Right atrium auricular region (tissue), 2 donors: ENCODE measurements around the gene LOX. TPM values are rescaled to one million over a fixed set of nuclear protein-coding genes. Genes with fewer than 3 reads are reported as not detected.

ENCODE experiments used
- DNase-seq: peaks from one replicate; pipeline ENCODE4 v3.0.0-alpha.2; 2019; ENCODE audit warnings: low spot score
- H3K27ac ChIP-seq, 2 donors: fragments of 200-600 bp; sonication (generic); 1 replicate in 1 of 2; 2 replicates in 1 of 2; pipeline ENCODE4 v1.5.1; 2016 to 2019
- H3K27me3 ChIP-seq, 2 donors: fragments of 200-600 bp; sonication (generic); one replicate each; pipeline versions ENCODE4 v1.5.1 to v1.6.0; 2017 to 2019
- H3K36me3 ChIP-seq: fragments of 200-600 bp; sonication (generic); one replicate; pipeline ENCODE4 v1.5.1; 2016
- H3K4me1 ChIP-seq, 2 donors: fragments of 200-600 bp; sonication (generic); one replicate each; pipeline versions ENCODE4 v1.5.1 to v1.6.0; 2017 to 2019
- H3K4me3 ChIP-seq, 2 donors: fragments of 200-600 bp; sonication (generic); 1 replicate in 1 of 2; 2 replicates in 1 of 2; pipeline ENCODE4 v1.5.1; 2017 to 2019; ENCODE audit warnings: mild to moderate bottlenecking in 1 of 2, moderate library complexity in 1 of 2
- H3K9me3 ChIP-seq, 2 donors: fragments of 200-600 bp; sonication (generic); one replicate each; pipeline ENCODE4 v1.5.1; 2019
- total RNA-seq, 2 donors: library from RNA; depleted of rRNA; stranded (reverse); fragments of >200 nt; gene quantifications; one replicate each; pipeline ENCODE4 v1.1.0, GENCODE V29; 2016
- TF ChIP-seq, protein P1 (sequence below), 2 donors: fragments of 200-600 bp; sonication (generic); IDR thresholded peaks; one replicate each; pipeline ENCODE4 v1.5.1; 2019; ENCODE audit warnings: antibody characterized with exemption in 2 of 2

LOX gene
- total RNA-seq, 2 donors from 2014 or later, result 10.1 to 11.6 TPM

DNA sequence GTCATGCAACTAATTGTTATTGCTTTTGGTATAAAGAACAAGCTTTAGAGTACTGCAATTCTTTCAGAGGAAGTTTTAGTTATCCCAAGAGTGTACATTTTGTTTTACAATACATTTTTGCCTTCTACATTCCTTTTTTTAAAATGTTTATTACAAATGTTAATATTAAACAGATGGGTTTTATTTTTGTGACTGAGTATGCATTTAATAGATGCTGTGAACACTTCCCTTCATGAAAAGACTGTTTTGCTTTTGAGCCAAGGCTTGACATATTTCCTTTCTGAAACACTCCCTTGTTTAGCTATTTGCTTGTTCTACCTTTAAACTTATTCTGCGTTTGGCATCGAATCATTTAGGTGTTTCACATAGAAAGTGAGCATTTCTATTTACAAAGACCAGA is 36.4 kb upstream of the LOX start:
- Histone ChIP-seq H3K36me3 (no peaks in the 10 kb centered on the region), H3K9me3 (no peaks in the 10 kb centered on the region), H3K4me1 (no peaks in the 10 kb centered on the region), H3K4me3 (no peak overlapping the region), H3K27me3 (no peaks in the 10 kb centered on the region), H3K27ac (no peak overlapping the region)
- no peak for DNase-seq
- TF ChIP-seq, protein P1, sequence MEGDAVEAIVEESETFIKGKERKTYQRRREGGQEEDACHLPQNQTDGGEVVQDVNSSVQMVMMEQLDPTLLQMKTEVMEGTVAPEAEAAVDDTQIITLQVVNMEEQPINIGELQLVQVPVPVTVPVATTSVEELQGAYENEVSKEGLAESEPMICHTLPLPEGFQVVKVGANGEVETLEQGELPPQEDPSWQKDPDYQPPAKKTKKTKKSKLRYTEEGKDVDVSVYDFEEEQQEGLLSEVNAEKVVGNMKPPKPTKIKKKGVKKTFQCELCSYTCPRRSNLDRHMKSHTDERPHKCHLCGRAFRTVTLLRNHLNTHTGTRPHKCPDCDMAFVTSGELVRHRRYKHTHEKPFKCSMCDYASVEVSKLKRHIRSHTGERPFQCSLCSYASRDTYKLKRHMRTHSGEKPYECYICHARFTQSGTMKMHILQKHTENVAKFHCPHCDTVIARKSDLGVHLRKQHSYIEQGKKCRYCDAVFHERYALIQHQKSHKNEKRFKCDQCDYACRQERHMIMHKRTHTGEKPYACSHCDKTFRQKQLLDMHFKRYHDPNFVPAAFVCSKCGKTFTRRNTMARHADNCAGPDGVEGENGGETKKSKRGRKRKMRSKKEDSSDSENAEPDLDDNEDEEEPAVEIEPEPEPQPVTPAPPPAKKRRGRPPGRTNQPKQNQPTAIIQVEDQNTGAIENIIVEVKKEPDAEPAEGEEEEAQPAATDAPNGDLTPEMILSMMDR (IDR thresholded peaks at IDR 0.05), result no peak

DNA sequence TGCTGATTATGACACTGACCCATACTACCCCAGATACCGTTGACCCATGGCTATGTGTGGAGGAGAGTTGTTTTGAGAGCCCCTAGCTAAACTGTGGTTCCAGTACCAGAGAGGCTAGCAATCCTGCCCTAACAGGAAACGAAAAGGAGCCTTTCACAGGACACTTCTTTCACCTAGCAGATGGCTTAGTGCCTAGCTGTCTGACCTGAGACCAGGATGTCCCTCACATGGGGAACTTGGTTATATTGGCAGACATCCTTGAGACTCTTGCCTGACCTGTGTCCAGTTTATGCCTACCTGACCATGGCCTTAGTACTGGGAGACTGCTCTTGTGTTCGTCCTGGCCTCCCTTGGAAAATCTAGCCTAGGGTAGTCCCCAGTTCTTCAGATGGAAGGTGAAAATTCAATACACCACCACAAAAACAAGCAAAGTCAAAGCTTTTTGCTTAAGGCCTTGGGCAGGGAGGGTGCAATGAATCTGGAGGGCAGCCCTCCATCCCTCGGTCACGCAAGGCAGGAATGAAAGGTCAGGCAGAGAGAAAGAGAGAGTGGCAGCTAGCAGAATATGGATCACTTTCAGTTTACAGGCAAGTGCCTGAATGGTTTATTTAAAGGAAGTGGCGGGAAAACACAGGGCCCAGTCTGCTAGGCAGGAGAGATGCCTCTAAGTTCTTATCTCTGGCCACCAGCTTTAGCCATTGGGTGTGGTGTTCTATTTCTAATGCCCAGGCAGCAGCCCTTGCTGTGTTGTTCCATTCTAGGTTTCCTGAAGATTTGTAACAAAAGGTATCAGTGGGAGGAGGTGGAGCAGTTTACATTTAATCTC is 34.9 kb upstream of the LOX start:
- TF ChIP-seq, protein P1 (IDR thresholded peaks at IDR 0.05), result no peak
- H3K27me3 ChIP-seq, result no peaks in the 10 kb centered on the region
- no peaks in the 10 kb centered on the region for H3K9me3 ChIP-seq
- H3K27ac ChIP-seq, result no peak overlapping the region
- no peaks in the 10 kb centered on the region for H3K4me1 ChIP-seq
- DNase-seq, result no peak
- no peaks in the 10 kb centered on the region for H3K36me3 ChIP-seq
- no peak overlapping the region for H3K4me3 ChIP-seq

DNA sequence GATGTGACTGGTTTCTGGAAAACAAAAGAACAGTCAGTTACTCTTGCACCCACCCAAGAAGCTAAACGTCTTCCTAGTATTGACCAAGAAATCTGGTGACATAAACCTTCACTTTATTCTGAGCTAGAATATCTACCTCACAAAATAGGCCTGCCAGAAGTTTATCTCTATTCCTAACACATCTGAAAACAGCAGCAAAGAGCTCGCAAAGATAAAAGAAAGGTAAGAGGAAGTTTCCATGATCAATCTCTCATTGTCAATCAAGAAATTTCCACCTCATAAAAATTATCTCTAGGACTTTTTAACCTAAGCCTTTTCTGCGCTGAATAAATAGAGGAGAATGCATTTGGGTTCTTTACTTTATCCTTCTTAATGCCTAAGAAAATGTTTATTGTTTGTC is 34.0 kb upstream of the LOX start:
- Histone ChIP-seq H3K36me3 (no peaks in the 10 kb centered on the region), H3K4me3 (no peak overlapping the region), H3K9me3 (no peaks in the 10 kb centered on the region), H3K27me3 (no peaks in the 10 kb centered on the region), H3K27ac (no peak overlapping the region), H3K4me1 (no peaks in the 10 kb centered on the region)
- no peak for DNase-seq
- TF ChIP-seq, protein P1 (IDR thresholded peaks at IDR 0.05), result no peak

DNA sequence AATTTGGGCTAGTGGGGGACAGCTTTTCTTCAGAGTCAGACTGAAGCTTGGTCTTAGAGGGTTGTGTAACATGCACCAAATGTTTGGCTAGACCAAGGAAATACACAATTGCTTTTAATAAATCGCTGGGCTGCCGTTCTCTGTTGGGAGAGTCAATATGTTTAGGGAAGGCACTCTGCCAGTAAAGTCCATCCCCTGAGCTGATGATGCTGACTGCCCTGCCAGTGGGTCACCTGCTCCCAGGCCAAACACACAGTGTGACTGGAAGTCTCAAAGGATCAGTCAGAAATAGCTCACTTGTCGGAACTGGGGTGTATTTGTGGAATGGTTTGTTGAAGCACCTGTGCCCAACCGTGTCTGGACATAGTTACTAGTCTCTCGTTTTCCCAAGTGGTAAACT is 33.4 kb upstream of the LOX start:
- TF ChIP-seq, protein P1 (IDR thresholded peaks at IDR 0.05), result no peak

DNA sequence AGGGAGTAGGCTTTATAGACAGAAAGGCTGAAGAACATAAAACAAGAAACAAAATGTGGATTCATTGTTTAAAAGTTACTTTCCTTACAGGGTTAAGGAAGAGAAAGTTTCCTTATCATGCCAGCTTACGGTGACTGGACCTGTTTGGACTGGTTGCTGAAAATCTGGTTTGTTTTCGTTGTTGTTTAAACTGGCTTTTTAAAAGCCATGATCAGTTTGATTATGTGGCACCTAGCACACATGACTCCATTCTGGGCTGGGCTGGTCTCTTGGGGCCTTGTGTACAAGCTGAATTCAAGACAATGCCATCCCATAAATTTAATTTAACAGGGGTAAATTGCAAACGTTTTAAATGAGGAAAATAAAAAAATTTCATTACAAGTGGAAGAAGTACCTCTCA is 32.9 kb upstream of the LOX start:
- H3K4me3 ChIP-seq, result no peak overlapping the region
- no peaks in the 10 kb centered on the region for H3K27me3 ChIP-seq
- DNase-seq, result no peak
- H3K36me3 ChIP-seq, result no peaks in the 10 kb centered on the region
- TF ChIP-seq, protein P1 (IDR thresholded peaks at IDR 0.05), result no peak
- H3K4me1 ChIP-seq, result no peaks in the 10 kb centered on the region
- no peaks in the 10 kb centered on the region for H3K9me3 ChIP-seq
- no peak overlapping the region for H3K27ac ChIP-seq

More for the DNA sequence above, 33.4 kb upstream of the LOX start:
- DNase-seq, result no peak
- H3K4me3 ChIP-seq, result no peak overlapping the region
- no peak overlapping the region for H3K27ac ChIP-seq
- no peaks in the 10 kb centered on the region for H3K9me3 ChIP-seq
- no peaks in the 10 kb centered on the region for H3K36me3 ChIP-seq
- no peaks in the 10 kb centered on the region for H3K27me3 ChIP-seq
- H3K4me1 ChIP-seq, result no peaks in the 10 kb centered on the region

DNA sequence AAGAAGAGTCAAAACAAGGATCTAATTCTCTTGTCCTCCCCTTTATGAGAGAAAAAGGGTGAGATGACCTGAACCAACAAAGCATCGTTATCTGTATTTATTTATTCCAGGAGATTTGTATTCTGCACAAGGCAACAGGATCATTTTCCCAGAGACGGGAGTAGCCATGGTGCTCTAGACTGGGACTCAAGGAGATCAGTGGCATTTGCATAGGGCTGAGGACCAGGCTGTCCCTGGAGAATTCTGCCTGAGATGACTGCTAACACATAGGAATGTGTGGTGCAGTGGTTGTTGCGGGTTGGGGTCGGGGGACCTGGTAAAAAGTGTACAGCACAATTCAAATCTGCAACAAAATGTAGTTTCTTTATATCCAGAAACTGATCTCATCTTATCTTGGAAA is 29.0 kb upstream of the LOX start:
- H3K36me3 ChIP-seq, result no peaks in the 10 kb centered on the region
- H3K27ac ChIP-seq, result no peak overlapping the region
- H3K4me3 ChIP-seq, result no peak overlapping the region
- TF ChIP-seq, protein P1 (IDR thresholded peaks at IDR 0.05), result no peak
- H3K27me3 ChIP-seq, result no peaks in the 10 kb centered on the region
- no peaks in the 10 kb centered on the region for H3K9me3 ChIP-seq
- no peak for DNase-seq
- H3K4me1 ChIP-seq, result no peaks in the 10 kb centered on the region
